Measurements from ENCODE around the gene TES.
A peak's percentile ranks its signal among the peaks of the same experiment; 100 is the strongest.

Gene TES

GRCh38 chr7:116271161-116271913 is 61.0 kb downstream of the TES start:
- Histone ChIP-seq H3K27me3 (ENCODE audit: control insufficient read depth in 3 of 3, insufficient read depth in 3 of 3, low read depth in 1 of 3, low read length in 3 of 3) (no peaks in the 10 kb centered on the region), H3K9ac (ENCODE audit: low read depth, low read length, poor library complexity) (no peak overlapping the region), H3K18ac (ENCODE audit: low read length) (no peak overlapping the region), H3K23ac (ENCODE audit: low read depth, low read length, poor library complexity) (no peak overlapping the region), H3K36me3 (replicated peaks in 1 of 2; ENCODE audit: control insufficient read depth in 2 of 2, insufficient read depth in 2 of 2, low read length in 2 of 2) (no peaks in the 10 kb centered on the region), H3K79me1 (ENCODE audit: low read depth, low read length) (no peaks in the 10 kb centered on the region), H2AFZ (ENCODE audit: low read length) (peak overlapping the region; percentile 26), H3K14ac (ENCODE audit: low read length) (no peak overlapping the region), H2BK5ac (ENCODE audit: low read length) (no peak overlapping the region), H3K4ac (ENCODE audit: low read length) (no peak overlapping the region), H2BK120ac (ENCODE audit: low read depth, low read length) (no peak overlapping the region), H2BK15ac (ENCODE audit: low read length) (no peak overlapping the region), H3K4me1 (ENCODE audit: control insufficient read depth in 2 of 2, insufficient read depth in 1 of 2, low read depth in 1 of 2, low read length in 2 of 2) (peaks cover 2 to 3% of the 10 kb centered on the region in 2 donors), H4K91ac (ENCODE audit: low read depth, low read length, poor library complexity) (no peak overlapping the region), H3K4me3 (ENCODE audit: low read length in 2 of 2) (no peak overlapping the region), H2BK12ac (ENCODE audit: low read length) (no peak overlapping the region), H2AK5ac (ENCODE audit: low read depth, low read length) (no peak overlapping the region), H3K9me3 (replicated peaks in 1 of 2; ENCODE audit: control insufficient read depth in 2 of 2, insufficient read depth in 1 of 2, low read depth in 1 of 2, low read length in 2 of 2) (no peaks in the 10 kb centered on the region), H3K27ac (replicated peaks; ENCODE audit: low read length) (no peak overlapping the region), H4K8ac (ENCODE audit: low read depth, low read length) (no peak overlapping the region), H3K4me2 (ENCODE audit: insufficient read depth, low read length, poor library complexity, severe bottlenecking) (no peak overlapping the region)
- DNase-seq (ENCODE audit: low spot score): no peak
- no CpG with 5 or more reads among the region's 5 CpGs for WGBS, 2 donors (ENCODE audit: extremely low coverage in 2 of 2, insufficient read length in 2 of 2, insufficient replicate concordance in 1 of 2)

- no peak for DNase-seq (ENCODE audit: low spot score)
- Histone ChIP-seq H3K4me2 (ENCODE audit: insufficient read depth, low read length, poor library complexity, severe bottlenecking) (no peak overlapping the region), H2BK12ac (ENCODE audit: low read length) (no peak overlapping the region), H3K36me3 (replicated peaks in 1 of 2; ENCODE audit: control insufficient read depth in 2 of 2, insufficient read depth in 2 of 2, low read length in 2 of 2) (no peaks in the 10 kb centered on the region), H3K23ac (ENCODE audit: low read depth, low read length, poor library complexity) (no peak overlapping the region), H3K27ac (replicated peaks; ENCODE audit: low read length) (no peak overlapping the region), H3K27me3 (ENCODE audit: control insufficient read depth in 3 of 3, insufficient read depth in 3 of 3, low read depth in 1 of 3, low read length in 3 of 3) (no peaks in the 10 kb centered on the region), H2BK15ac (ENCODE audit: low read length) (no peak overlapping the region), H2BK120ac (ENCODE audit: low read depth, low read length) (no peak overlapping the region), H2BK5ac (ENCODE audit: low read length) (no peak overlapping the region), H3K18ac (ENCODE audit: low read length) (no peak overlapping the region), H3K9me3 (replicated peaks in 1 of 2; ENCODE audit: control insufficient read depth in 2 of 2, insufficient read depth in 1 of 2, low read depth in 1 of 2, low read length in 2 of 2) (no peaks in the 10 kb centered on the region), H3K9ac (ENCODE audit: low read depth, low read length, poor library complexity) (no peak overlapping the region), H3K79me1 (ENCODE audit: low read depth, low read length) (no peaks in the 10 kb centered on the region), H4K8ac (ENCODE audit: low read depth, low read length) (no peak overlapping the region), H2AFZ (ENCODE audit: low read length) (peak overlapping the region; percentile 22), H3K14ac (ENCODE audit: low read length) (no peak overlapping the region), H3K4ac (ENCODE audit: low read length) (no peak overlapping the region), H3K4me3 (ENCODE audit: low read length in 2 of 2) (no peak overlapping the region), H3K4me1 (ENCODE audit: control insufficient read depth in 2 of 2, insufficient read depth in 1 of 2, low read depth in 1 of 2, low read length in 2 of 2) (peaks cover 2 to 3% of the 10 kb centered on the region in 2 donors), H2AK5ac (ENCODE audit: low read depth, low read length) (no peak overlapping the region), H4K91ac (ENCODE audit: low read depth, low read length, poor library complexity) (no peak overlapping the region)
- WGBS, 2 donors (ENCODE audit: extremely low coverage in 2 of 2, insufficient read length in 2 of 2, insufficient replicate concordance in 1 of 2): no CpG with 5 or more reads among the region's 4 CpGs
These were observed 61.9 kb downstream of the TES start for GRCh38 chr7:116271963-116272886.

- Histone ChIP-seq H4K8ac (ENCODE audit: low read depth, low read length) (no peak overlapping the region), H3K79me1 (ENCODE audit: low read depth, low read length) (no peaks in the 10 kb centered on the region), H2BK120ac (ENCODE audit: low read depth, low read length) (no peak overlapping the region), H3K36me3 (replicated peaks in 1 of 2; ENCODE audit: control insufficient read depth in 2 of 2, insufficient read depth in 2 of 2, low read length in 2 of 2) (no peaks in the 10 kb centered on the region), H2BK15ac (ENCODE audit: low read length) (no peak overlapping the region), H3K4me3 (ENCODE audit: low read length in 2 of 2) (no peak overlapping the region), H3K23ac (ENCODE audit: low read depth, low read length, poor library complexity) (no peak overlapping the region), H3K18ac (ENCODE audit: low read length) (no peak overlapping the region), H2AK5ac (ENCODE audit: low read depth, low read length) (no peak overlapping the region), H2BK12ac (ENCODE audit: low read length) (no peak overlapping the region), H4K91ac (ENCODE audit: low read depth, low read length, poor library complexity) (no peak overlapping the region), H2BK5ac (ENCODE audit: low read length) (no peak overlapping the region), H3K27me3 (ENCODE audit: control insufficient read depth in 3 of 3, insufficient read depth in 3 of 3, low read depth in 1 of 3, low read length in 3 of 3) (no peaks in the 10 kb centered on the region), H3K14ac (ENCODE audit: low read length) (no peak overlapping the region), H3K9ac (ENCODE audit: low read depth, low read length, poor library complexity) (no peak overlapping the region), H3K27ac (replicated peaks; ENCODE audit: low read length) (no peak overlapping the region), H3K4me1 (ENCODE audit: control insufficient read depth in 2 of 2, insufficient read depth in 1 of 2, low read depth in 1 of 2, low read length in 2 of 2) (peaks cover 2 to 3% of the 10 kb centered on the region in 2 donors), H3K9me3 (replicated peaks in 1 of 2; ENCODE audit: control insufficient read depth in 2 of 2, insufficient read depth in 1 of 2, low read depth in 1 of 2, low read length in 2 of 2) (no peaks in the 10 kb centered on the region), H3K4ac (ENCODE audit: low read length) (no peak overlapping the region), H3K4me2 (ENCODE audit: insufficient read depth, low read length, poor library complexity, severe bottlenecking) (no peak overlapping the region), H2AFZ (ENCODE audit: low read length) (no peak overlapping the region)
- DNase-seq (ENCODE audit: low spot score): no peak
- WGBS, 2 donors (ENCODE audit: extremely low coverage in 2 of 2, insufficient read length in 2 of 2, insufficient replicate concordance in 1 of 2): no CpG with 5 or more reads among the region's 4 CpGs
These were observed 63.1 kb downstream of the TES start for GRCh38 chr7:116273283-116273917.

GRCh38 chr7:116273918-116274301 is 63.6 kb downstream of the TES start:
- Histone ChIP-seq H3K36me3 (replicated peaks in 1 of 2; ENCODE audit: control insufficient read depth in 2 of 2, insufficient read depth in 2 of 2, low read length in 2 of 2) (no peaks in the 10 kb centered on the region), H3K4ac (ENCODE audit: low read length) (no peak overlapping the region), H2BK12ac (ENCODE audit: low read length) (no peak overlapping the region), H3K27ac (replicated peaks; ENCODE audit: low read length) (no peak overlapping the region), H3K9me3 (replicated peaks in 1 of 2; ENCODE audit: control insufficient read depth in 2 of 2, insufficient read depth in 1 of 2, low read depth in 1 of 2, low read length in 2 of 2) (no peaks in the 10 kb centered on the region), H3K27me3 (ENCODE audit: control insufficient read depth in 3 of 3, insufficient read depth in 3 of 3, low read depth in 1 of 3, low read length in 3 of 3) (no peaks in the 10 kb centered on the region), H4K91ac (ENCODE audit: low read depth, low read length, poor library complexity) (no peak overlapping the region), H2BK120ac (ENCODE audit: low read depth, low read length) (no peak overlapping the region), H3K79me1 (ENCODE audit: low read depth, low read length) (no peaks in the 10 kb centered on the region), H4K8ac (ENCODE audit: low read depth, low read length) (no peak overlapping the region), H3K23ac (ENCODE audit: low read depth, low read length, poor library complexity) (no peak overlapping the region), H2BK5ac (ENCODE audit: low read length) (no peak overlapping the region), H3K4me2 (ENCODE audit: insufficient read depth, low read length, poor library complexity, severe bottlenecking) (no peak overlapping the region), H3K9ac (ENCODE audit: low read depth, low read length, poor library complexity) (no peak overlapping the region), H2AK5ac (ENCODE audit: low read depth, low read length) (no peak overlapping the region), H3K4me1 (ENCODE audit: control insufficient read depth in 2 of 2, insufficient read depth in 1 of 2, low read depth in 1 of 2, low read length in 2 of 2) (peaks cover 2 to 3% of the 10 kb centered on the region in 2 donors), H3K18ac (ENCODE audit: low read length) (no peak overlapping the region), H2BK15ac (ENCODE audit: low read length) (no peak overlapping the region), H2AFZ (ENCODE audit: low read length) (no peak overlapping the region), H3K14ac (ENCODE audit: low read length) (no peak overlapping the region), H3K4me3 (ENCODE audit: low read length in 2 of 2) (no peak overlapping the region)
- no peak for DNase-seq (ENCODE audit: low spot score)
- WGBS, 2 donors (ENCODE audit: extremely low coverage in 2 of 2, insufficient read length in 2 of 2, insufficient replicate concordance in 1 of 2): no CpG with 5 or more reads among the region's 1 CpG

Data from neuronal stem cell (in vitro differentiated cells).